IPS DF 6.9 (cell line): ENCODE results near the gene PRLH.

Experiments
- DNase-seq: peaks from one replicate; pipeline ENCODE4 v3.0.0-alpha.2; 2013; ENCODE audit warnings: low read depth, low spot score
- H3K27ac ChIP-seq: one replicate; pipeline ENCODE4 v1.5.1; 2013; ENCODE audit warnings: low read length, control low read depth
- H3K27me3 ChIP-seq: 2 replicates; pipeline ENCODE4 v1.6.1; 2013; ENCODE audit warnings: mild to moderate bottlenecking, low read length; ENCODE audit not compliant: control insufficient read depth, insufficient read depth
- H3K36me3 ChIP-seq: 2 replicates; pipeline ENCODE4 v1.6.1; 2013; ENCODE audit warnings: low read length; ENCODE audit not compliant: control insufficient read depth, insufficient read depth
- H3K4me1 ChIP-seq: 2 replicates; pipeline ENCODE4 v1.6.1; 2013; ENCODE audit warnings: low read length; ENCODE audit not compliant: control insufficient read depth, insufficient read depth
- H3K4me3 ChIP-seq: 2 replicates; pipeline ENCODE4 v1.5.1; 2013; ENCODE audit warnings: mild to moderate bottlenecking, low read length
- H3K9me3 ChIP-seq: 2 replicates; pipeline ENCODE4 v1.6.1; 2013; ENCODE audit warnings: low read length, inconsistent platforms; ENCODE audit not compliant: control insufficient read depth, insufficient read depth
- WGBS: extraction: QIAGEN DNeasy Blood & Tissue Kit; methylation state at CpG from one replicate; pipeline ENCODE4 v1.1.7; 2013; ENCODE audit warnings: mixed read lengths, missing lambda C conversion rate; ENCODE audit not compliant: insufficient read length, insufficient coverage; 5-methylcytosine and 5-hydroxymethylcytosine counted together

PRLH gene

GRCh38 chr2:237530472-237531433 lies 35.6 kb upstream of the PRLH start:
- no peak overlapping the region for H3K27ac ChIP-seq
- WGBS = no CpG with 5 or more reads among the region's 12 CpGs
- no peaks in the 10 kb centered on the region for H3K27me3 ChIP-seq
- no peak for DNase-seq
- no peak overlapping the region for H3K4me3 ChIP-seq
- H3K9me3 ChIP-seq = no peaks in the 10 kb centered on the region
- H3K36me3 ChIP-seq = no peaks in the 10 kb centered on the region
- H3K4me1 ChIP-seq = no peaks in the 10 kb centered on the region

GRCh38 chr2:237532160-237532559 lies 34.2 kb upstream of the PRLH start:
- Histone ChIP-seq H3K27ac (no peak overlapping the region), H3K36me3 (no peaks in the 10 kb centered on the region), H3K4me3 (no peak overlapping the region), H3K27me3 (no peaks in the 10 kb centered on the region), H3K4me1 (no peaks in the 10 kb centered on the region), H3K9me3 (no peaks in the 10 kb centered on the region)
- DNase-seq = no peak
- no CpG with 5 or more reads among the region's 11 CpGs for WGBS

- DNase-seq = no peak
- WGBS = no CpG with 5 or more reads among the region's 7 CpGs
- Histone ChIP-seq H3K9me3 (no peaks in the 10 kb centered on the region), H3K27ac (no peak overlapping the region), H3K27me3 (no peaks in the 10 kb centered on the region), H3K4me1 (no peaks in the 10 kb centered on the region), H3K36me3 (no peaks in the 10 kb centered on the region), H3K4me3 (no peak overlapping the region)
Observed at GRCh38 chr2:237533668-237534161, 32.7 kb upstream of the PRLH start.

- Histone ChIP-seq H3K4me3 (no peak overlapping the region), H3K9me3 (no peaks in the 10 kb centered on the region), H3K4me1 (no peaks in the 10 kb centered on the region), H3K27ac (no peak overlapping the region), H3K27me3 (no peaks in the 10 kb centered on the region), H3K36me3 (no peaks in the 10 kb centered on the region)
- WGBS = no CpG with 5 or more reads among the region's 1 CpG
- no peak for DNase-seq
Observed at GRCh38 chr2:237534380-237534779, 32.0 kb upstream of the PRLH start.

GRCh38 chr2:237535385-237536082 lies 30.8 kb upstream of the PRLH start:
- no peaks in the 10 kb centered on the region for H3K9me3 ChIP-seq
- no peak for DNase-seq
- no peaks in the 10 kb centered on the region for H3K27me3 ChIP-seq
- WGBS = no CpG with 5 or more reads among the region's 8 CpGs
- H3K4me3 ChIP-seq = no peak overlapping the region
- H3K4me1 ChIP-seq = no peaks in the 10 kb centered on the region
- H3K36me3 ChIP-seq = no peaks in the 10 kb centered on the region
- H3K27ac ChIP-seq = no peak overlapping the region

GRCh38 chr2:237536083-237536415 lies 30.3 kb upstream of the PRLH start:
- H3K36me3 ChIP-seq = no peaks in the 10 kb centered on the region
- no CpG with 5 or more reads among the region's 5 CpGs for WGBS

DNA sequence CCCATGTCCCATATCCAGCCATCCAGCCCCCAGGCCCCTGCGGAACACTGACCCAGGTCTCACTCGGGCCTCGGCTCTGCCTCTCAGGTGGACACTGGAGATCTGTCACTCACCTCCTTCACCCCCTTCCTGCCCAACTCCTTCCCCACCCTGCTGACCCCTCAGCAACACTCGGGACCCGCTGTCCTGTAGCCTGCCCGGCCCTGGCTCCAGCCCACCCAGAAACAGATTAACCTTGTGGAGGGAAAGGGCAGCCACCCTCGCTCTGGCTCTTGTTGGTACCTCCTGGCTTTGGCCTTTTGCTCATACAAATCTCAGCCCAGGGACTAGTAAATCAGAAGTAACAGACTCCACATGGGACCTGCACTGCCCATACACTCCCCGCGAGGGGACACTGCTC lies 29.8 kb upstream of the PRLH start:
- no peak overlapping the region for H3K4me3 ChIP-seq
- no peaks in the 10 kb centered on the region for H3K9me3 ChIP-seq
- H3K4me1 ChIP-seq = no peaks in the 10 kb centered on the region
- H3K27me3 ChIP-seq = no peaks in the 10 kb centered on the region
- WGBS = no CpG with 5 or more reads among the region's 9 CpGs
- no peak overlapping the region for H3K27ac ChIP-seq
- DNase-seq = no peak
- H3K36me3 ChIP-seq = no peaks in the 10 kb centered on the region

More at GRCh38 chr2:237536083-237536415, 30.3 kb upstream of the PRLH start:
- Histone ChIP-seq H3K4me1 (no peaks in the 10 kb centered on the region), H3K4me3 (no peak overlapping the region), H3K9me3 (no peaks in the 10 kb centered on the region), H3K27me3 (no peaks in the 10 kb centered on the region), H3K27ac (no peak overlapping the region)
- DNase-seq = no peak

- WGBS = no CpG with 5 or more reads among the region's 29 CpGs
- no peaks in the 10 kb centered on the region for H3K27me3 ChIP-seq
- no peaks in the 10 kb centered on the region for H3K36me3 ChIP-seq
- no peaks in the 10 kb centered on the region for H3K4me1 ChIP-seq
- no peaks in the 10 kb centered on the region for H3K9me3 ChIP-seq
- H3K4me3 ChIP-seq = no peak overlapping the region
- DNase-seq = no peak
- no peak overlapping the region for H3K27ac ChIP-seq
Observed at GRCh38 chr2:237538001-237538720, 28.2 kb upstream of the PRLH start.

- no peak for DNase-seq
- WGBS = no CpG with 5 or more reads among the region's 18 CpGs
- no peak overlapping the region for H3K4me3 ChIP-seq
- H3K9me3 ChIP-seq = no peaks in the 10 kb centered on the region
- no peaks in the 10 kb centered on the region for H3K36me3 ChIP-seq
- H3K27ac ChIP-seq = no peak overlapping the region
- no peaks in the 10 kb centered on the region for H3K27me3 ChIP-seq
- H3K4me1 ChIP-seq = no peaks in the 10 kb centered on the region
Observed at GRCh38 chr2:237538901-237539300, 27.5 kb upstream of the PRLH start.

DNA sequence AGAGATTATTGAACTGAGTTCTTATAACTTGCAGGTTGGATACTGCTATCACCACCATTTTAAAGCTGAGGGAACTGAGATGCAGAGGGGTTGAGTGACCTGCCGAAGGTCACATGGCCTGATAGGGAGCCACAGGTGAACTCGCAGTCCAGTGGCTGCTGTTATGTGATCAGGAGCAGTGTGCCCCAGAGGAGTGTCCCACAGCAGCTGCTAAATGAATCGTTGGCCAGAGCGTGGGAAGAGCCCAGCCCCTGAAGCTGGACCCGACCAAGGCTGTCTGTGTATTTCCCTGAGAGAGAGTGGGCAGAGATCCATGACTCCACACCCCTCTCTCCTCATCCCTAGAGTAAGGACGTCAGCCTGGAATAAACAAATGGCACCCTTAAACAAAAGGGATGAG lies 26.7 kb upstream of the PRLH start:
- Histone ChIP-seq H3K4me1 (no peaks in the 10 kb centered on the region), H3K4me3 (no peak overlapping the region), H3K9me3 (no peaks in the 10 kb centered on the region), H3K27me3 (no peaks in the 10 kb centered on the region), H3K27ac (no peak overlapping the region), H3K36me3 (no peaks in the 10 kb centered on the region)
- WGBS = no CpG with 5 or more reads among the region's 6 CpGs
- DNase-seq = no peak
